Measurements from ENCODE around the gene ABI3BP.

ABI3BP gene

GRCh38 chr3:100882571-100882984 lies 110.6 kb downstream of the ABI3BP start:
- no peak for DNase-seq

GRCh38 chr3:100880845-100881244 lies 112.4 kb downstream of the ABI3BP start:
- no peak for DNase-seq

GRCh38 chr3:100880072-100880471 lies 113.1 kb downstream of the ABI3BP start:
- no peak for DNase-seq

- DNase-seq: no peak
Observed at GRCh38 chr3:100879195-100879810, 113.9 kb downstream of the ABI3BP start.

- no peak for DNase-seq
Observed at GRCh38 chr3:100877286-100877685, 115.9 kb downstream of the ABI3BP start.

GRCh38 chr3:100875239-100875638 lies 118.0 kb downstream of the ABI3BP start:
- no peak for DNase-seq

- DNase-seq: no peak
Observed at GRCh38 chr3:100873611-100874010, 119.6 kb downstream of the ABI3BP start.

GRCh38 chr3:100871306-100871705 lies 121.9 kb downstream of the ABI3BP start:
- no peak for DNase-seq

- no peak for DNase-seq
Observed at GRCh38 chr3:100869787-100870186, 123.4 kb downstream of the ABI3BP start.

- no peak for DNase-seq
Observed at GRCh38 chr3:100868894-100869293, 124.3 kb downstream of the ABI3BP start.

GRCh38 chr3:100868096-100868495 lies 125.1 kb downstream of the ABI3BP start:
- DNase-seq: no peak

- DNase-seq: no peak
Observed at GRCh38 chr3:100865442-100865841, 127.8 kb downstream of the ABI3BP start.

GRCh38 chr3:100864471-100865250 lies 128.6 kb downstream of the ABI3BP start:
- no peak for DNase-seq

- no peak for DNase-seq
Observed at GRCh38 chr3:100857863-100858262, 135.4 kb downstream of the ABI3BP start.

GRCh38 chr3:100856821-100857220 lies 136.4 kb downstream of the ABI3BP start:
- no peak for DNase-seq

- no peak for DNase-seq
Observed at GRCh38 chr3:100852840-100853239, 140.4 kb downstream of the ABI3BP start.

GRCh38 chr3:100850701-100851100 lies 142.5 kb downstream of the ABI3BP start:
- no peak for DNase-seq

GRCh38 chr3:100850156-100850555 lies 143.1 kb downstream of the ABI3BP start:
- DNase-seq: no peak

- no peak for DNase-seq
Observed at GRCh38 chr3:100844063-100844936, 148.9 kb downstream of the ABI3BP start.

GRCh38 chr3:100838157-100838556 lies 155.1 kb downstream of the ABI3BP start:
- no peak for DNase-seq

- DNase-seq: no peak
Observed at GRCh38 chr3:100836661-100837060, 156.6 kb downstream of the ABI3BP start.

GRCh38 chr3:100834332-100834731 lies 158.9 kb downstream of the ABI3BP start:
- DNase-seq: no peak

- peak; percentile 2 for DNase-seq
Observed at GRCh38 chr3:100833483-100833882, 159.7 kb downstream of the ABI3BP start.

GRCh38 chr3:100831629-100832028 lies 161.6 kb downstream of the ABI3BP start:
- DNase-seq: no peak
